Activated CD4-positive, CD25-positive, alpha-beta regulatory T cell treated with anti-CD3 and anti-CD28 coated beads, Interleukin-2, amount 50 U/mL, for 72 hours (primary cell): ENCODE results near the gene PTPRK.

Source experiments
- DNase-seq: peaks from one replicate; pipeline ENCODE4 v3.0.0; 2021

PTPRK gene

DNA sequence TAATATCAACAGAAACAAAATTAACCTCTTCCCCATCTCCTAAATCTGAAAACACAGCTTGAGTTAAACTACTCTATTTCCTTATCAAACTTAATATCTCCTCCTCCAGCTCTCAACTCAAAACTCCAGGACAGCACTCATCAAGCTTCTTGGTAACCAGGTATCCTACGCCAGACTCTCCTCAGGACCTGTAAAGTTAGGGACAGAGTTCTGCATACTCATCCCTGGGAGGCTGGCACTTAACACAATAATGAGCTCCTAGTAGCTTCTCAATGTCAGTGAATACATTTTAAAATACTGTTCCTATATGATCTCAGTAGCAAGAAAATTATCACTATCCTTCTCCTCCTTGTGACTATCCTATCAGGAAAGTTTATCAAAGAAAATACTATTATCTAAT is 240.3 kb downstream of the PTPRK start:
- DNase-seq = no peak

DNA sequence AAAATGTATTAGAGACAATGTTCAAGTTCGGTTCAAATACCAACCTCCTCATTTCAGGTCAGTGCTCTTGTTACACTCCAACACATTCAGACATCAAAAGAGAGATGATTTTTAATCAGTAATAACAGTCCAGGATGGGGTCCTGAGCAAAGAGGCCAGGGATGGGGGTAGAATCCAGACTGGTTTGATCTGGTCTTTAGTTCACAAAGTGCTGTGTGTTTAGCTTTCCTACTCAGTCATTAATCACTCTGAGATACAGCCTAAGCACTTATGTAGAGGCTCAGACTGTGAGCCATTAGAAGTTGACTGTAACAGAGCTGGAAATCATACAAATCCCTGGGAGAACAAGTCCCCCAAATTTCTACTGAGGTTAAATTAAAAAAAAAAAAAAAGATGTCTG is 241.6 kb downstream of the PTPRK start:
- DNase-seq = no peak

DNA sequence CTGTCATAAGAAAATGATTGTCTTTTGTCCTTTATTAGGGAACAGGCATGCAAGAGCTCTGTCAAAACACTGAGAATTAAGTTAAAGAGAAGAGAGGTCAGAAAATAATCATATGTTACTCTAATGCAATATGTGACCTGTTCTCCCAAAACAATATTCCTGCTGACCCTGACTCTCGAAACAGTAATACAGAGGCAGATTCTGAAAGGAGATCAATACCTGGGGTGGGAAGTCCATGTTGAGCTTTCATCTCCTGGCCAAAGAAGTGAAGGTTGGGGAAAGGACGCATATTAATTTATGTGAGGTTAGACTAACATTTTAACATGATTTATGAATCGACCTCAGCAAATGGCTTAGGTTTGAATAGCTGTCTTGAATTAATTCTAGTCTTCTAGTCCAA is 243.0 kb downstream of the PTPRK start:
- no peak for DNase-seq

DNA sequence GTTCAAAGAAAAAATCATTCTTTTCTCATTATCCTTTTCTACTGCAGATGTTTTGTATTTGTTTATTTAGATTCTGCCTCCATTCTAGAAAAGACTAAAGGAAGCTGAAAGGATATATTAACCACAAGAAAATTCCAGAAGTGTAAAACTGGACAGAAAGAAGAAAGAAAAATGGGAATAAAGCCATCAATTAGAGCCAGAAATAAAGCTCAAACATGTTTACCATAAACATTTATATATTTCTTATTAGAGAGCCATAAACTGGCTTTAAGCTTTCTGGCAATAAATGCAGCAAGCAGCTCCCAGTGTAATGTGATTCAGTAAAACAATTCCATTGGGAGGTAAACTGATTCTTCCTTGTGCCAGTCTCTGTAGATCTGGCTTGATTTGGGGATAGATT is 244.1 kb downstream of the PTPRK start:
- DNase-seq = no peak

DNA sequence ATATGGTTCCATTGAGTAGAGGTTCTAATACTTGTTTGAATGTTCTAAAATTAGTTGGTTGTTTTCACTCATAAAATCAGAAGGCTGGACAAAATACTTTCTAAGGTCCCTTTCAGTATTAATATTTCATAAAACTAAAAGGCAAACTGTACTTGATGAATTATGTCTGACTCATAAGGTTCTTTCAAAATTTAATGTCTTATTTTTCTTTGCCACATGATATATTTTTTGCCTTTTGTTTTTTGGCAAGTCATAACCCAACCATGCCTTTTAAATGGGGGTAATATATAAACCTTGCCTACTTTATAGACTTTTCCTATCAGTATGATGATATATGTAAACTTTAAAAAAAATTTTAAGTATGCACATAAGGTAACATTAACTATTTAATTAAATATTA is 244.7 kb downstream of the PTPRK start:
- no peak for DNase-seq

DNA sequence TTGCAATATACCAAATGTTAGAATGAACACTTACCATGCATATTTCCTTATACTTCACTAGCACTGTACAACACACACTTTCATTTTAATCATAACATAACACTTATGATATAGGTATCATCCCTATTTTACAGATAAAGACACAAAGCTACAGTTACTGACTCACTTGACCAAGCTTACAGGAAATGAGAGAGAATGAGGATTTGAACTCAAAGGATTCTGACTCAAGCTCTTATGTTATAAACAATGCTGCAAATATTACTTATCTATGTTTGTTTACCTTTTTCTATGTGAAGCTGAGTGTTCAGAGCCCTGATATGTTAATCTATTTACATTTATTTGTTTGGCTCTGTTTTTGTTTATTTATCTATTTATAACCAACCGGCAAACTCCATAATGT is 245.4 kb downstream of the PTPRK start:
- no peak for DNase-seq

DNA sequence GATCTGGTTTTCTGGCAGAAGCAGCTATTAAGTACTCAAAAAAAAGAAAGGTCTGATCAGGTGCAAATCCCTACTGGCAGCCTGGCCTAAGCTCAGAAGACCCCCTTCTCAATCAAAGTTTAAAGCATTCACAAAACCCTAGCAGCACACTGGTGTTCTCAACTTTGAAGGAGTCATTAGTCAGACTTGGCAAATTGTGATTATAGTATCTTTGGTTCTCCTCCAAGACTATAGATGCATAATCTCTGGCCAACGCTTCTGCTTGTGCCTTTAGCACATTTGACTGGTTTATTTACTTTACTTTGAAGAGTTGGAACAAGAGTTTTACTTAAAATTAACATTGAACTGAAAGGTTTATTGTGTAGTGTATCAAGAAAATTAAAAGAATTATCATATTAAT is 248.9 kb downstream of the PTPRK start:
- no peak for DNase-seq

DNA sequence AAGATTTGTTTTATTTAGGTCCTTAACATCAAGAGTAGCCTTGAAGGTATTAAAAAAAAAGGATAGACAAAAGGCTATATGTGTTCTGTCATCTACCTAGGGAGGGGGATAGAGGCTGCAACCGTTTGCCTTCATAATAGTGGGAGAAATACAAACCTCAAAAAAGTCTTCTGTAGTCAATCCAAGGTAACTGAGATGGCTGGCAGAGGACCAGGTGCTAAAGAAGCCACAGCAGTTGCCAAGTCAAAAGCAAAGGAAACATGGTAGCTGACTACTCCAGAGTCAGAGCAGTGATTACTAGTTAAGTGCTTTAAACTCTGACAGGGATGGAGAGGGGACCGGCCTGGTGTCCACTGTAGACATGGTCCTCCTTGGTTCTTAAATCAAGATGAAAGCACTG is 249.4 kb downstream of the PTPRK start:
- no peak for DNase-seq

DNA sequence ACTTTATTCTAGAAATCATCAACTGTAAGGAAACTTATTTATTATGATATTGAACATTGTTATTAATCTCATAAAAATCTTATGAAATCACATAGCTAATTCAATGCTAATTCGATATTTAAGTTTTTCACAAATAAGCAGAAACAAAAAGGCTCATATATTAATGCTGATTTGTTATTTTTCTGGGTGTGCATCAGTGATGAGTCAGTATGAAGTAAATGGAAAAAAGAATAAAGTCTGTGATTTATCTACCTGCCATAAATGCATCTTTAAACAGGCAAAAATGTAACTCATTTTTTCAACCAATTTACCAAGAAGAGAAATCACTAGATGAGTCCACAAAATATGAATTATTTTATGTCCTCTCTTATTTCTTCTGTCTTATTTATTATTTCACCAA is 253.5 kb downstream of the PTPRK start:
- DNase-seq = no peak

DNA sequence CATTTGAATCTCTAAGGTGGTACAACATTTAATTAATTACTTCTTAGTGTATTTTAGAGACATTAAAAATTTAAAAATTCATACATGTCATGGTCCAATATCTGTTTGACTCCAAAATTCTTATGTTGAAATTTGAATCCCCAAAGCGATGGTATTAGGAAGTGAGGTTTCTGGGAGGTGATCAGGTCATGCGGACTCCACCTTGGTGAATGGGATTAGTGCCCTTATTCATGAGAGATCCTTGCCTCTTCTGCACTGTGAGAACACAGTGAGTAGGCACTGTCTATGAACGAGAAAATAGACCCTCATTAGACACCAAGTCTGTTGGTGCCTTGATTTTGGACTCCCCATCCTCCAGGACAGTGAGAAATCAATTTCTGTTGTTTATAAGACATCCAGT is 254.7 kb downstream of the PTPRK start:
- no peak for DNase-seq

DNA sequence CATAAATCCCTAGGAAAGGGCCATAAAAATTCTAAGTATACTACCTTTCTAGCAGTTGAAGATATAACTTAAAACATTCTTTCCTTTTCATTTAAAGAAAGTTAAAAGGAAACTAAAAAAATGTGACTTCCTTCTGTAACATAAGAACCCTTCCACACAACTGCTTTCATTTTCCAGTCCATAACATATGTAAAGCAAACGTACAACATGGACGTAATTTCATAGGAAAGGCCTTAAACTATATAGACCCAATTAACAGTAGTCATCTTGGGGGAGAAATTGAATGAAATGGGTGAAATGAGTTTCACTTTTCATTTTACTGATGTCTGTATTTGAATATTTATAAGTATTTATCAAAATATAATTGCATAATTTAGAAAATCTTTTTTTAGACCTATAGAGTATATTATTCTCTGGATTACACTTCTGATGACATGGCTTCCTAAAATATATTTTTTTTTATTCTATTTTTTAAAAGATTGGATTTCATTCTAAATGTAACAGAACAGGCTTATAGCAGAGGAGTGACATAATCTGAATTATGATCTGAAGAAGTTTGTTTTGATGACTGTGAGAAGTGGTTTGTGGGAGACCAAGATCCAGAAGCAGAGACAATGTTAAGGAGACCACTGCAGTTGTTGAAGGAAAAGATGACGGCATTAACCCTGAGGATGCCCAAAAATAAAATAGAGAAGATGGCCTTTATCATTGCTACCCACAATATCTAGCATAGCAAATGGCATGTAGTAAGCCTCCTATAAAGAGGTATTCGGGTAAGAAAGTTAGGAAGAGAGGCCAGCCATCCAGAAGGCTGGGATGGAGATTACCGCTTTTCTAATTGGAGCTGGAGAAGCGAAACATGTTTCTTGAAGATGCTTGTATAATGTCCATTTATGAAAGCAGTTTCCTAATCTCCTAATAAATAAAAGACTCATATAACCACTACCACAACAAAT is 260.4 kb downstream of the PTPRK start:
- DNase-seq = no peak

DNA sequence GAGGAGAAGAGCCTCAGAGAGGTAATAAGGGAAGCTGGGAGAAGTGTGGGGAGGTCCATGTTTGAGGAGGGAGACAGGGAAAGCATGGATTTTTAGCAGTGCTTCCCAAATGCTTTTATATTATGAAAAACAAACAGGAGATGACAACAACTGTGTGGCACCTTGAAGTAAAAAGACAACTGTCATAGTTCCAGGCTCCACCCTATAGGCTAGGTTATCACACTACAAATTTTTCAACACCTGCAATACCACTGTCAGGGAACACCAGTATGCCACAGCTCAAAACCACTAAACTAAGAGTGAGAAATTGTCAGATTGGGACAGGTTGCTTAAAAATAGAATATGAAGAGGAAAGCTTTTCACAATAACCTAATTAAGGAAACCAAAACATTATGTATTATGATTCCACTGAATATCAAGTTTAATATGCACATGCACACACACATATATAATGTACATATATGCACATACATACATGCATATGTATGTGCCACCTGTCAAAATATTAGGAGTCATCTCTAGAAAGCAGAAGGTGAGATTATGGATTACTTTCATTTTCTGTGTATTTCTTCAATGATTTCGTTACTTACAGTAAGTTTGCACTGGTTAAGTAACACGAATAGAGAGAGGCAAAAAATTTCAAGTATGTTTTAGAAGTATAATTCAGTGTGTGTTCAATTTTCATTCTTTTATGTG is 261.2 kb downstream of the PTPRK start:
- no peak for DNase-seq

DNA sequence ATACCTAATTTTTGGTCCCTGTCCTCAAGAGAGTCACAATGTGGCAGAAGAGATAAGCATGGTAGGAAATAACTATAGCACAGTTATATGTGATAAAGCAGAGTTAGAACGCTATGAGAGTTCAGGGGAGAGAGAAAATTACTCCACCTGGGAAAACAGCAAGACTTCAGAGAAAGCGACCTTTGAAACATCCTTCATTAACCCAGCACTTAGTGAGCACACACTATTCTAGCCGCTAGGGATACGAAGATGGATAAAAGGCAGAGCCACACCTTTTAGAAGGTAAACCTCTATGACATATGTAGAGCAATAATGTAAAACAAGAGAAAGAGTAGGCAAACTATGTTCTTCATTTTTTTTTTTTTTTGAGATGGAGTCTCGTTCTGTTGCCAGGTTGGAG is 264.3 kb downstream of the PTPRK start:
- DNase-seq = no peak

DNA sequence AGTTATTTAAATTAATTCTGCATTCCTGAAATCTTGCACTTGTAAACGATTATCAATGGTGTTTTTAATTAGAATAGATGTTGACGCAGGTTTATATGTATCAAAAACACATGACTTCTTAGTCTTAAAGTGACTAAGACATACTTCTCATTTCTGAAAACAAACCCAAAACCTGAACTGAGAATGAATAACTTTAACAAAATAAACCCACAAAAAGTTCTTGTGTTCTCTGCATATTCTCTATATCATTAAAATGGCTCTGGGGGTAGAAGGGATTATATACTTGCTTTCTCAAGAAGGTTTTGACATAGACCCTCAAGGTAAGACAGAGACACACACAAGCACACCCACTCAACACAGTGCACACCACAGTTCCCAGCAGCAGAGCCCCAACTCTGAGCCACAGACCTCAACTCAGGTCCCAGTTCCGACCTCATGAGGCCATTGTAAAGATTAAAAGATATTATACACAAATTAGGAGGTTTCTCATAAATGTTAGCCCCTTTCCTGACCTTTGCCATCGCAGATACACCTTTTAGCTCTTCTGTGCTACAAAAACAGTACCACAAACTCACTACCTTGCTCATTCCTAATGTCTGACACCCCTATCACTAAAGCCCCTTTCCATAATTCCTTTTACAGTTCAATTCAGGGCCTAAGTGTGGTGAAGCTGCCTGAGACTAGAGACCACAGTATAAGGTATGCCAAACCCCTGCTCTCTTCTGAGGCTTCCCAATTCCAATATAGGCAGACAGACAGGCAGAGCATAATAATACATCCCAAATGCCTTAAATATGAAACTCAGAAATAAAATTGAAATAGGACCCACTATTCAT is 267.8 kb downstream of the PTPRK start:
- DNase-seq = no peak

DNA sequence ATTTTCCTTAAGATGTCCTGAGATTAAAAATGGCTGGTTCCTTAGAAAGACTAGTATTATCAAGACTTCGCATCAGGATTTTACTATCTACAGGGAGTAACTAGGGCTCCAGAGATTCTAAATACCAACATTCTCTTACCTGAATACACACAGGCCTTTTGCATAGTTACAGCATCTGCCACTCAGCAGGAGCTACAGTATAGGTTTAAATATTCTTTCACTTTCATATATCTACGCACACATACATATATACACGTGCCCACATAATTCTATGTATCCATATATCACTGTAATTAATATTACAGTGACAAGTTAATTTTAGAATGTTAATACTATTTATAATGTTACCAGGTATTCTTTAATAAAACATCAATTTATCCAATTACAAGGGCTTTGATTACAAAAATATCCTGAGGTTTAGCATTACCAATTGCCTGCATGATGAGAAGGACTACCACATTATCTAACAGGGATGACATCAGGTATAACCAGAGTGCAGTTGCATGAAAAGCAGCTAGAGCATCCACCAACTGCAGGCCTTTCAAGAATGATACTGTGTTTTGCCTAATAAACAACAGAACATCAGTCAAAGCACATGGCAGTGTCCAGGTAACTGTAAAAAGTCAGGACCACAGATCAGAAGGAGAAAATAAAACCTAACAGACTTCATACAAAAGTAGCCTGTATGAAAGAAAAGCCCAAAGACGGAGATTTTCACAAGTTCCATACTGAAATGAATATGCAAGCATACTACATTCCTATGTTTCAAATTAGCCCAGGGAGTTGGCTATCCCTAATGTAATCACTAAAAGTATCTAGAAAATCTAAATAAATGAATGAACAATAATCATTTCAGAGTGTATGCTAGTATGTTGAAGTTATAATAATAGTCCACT is 268.7 kb downstream of the PTPRK start:
- DNase-seq = no peak

DNA sequence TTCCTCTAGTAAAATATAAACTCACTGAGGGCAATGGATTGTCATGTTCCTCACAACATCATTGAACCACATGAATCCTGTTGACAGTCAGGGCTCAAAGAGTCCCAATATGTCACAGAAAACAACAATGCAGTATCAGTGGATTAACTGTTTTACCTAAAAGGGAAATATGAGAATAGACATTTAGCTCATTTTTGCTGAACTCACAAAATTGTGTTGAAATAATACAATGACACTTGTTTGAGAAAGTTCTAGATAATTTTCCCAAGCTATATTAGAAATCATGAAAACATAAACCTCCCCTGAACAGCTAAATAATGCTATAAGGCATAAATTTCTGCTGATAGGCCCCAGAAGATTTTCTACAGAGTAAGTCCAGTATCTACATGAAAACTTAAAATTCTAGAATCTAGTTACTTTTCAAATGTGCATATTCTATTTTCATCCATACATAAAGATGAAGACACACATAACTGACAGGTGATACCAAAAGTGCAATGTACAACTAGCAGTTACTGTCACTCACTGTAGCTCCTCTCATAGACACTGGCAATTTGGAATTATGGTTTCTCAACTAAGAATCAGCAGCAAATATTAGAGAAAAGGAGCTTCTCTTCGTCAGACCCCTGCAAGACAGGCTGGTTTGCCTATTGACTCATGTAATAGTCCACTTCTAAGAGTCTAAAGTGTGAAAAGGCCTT is 269.9 kb downstream of the PTPRK start:
- DNase-seq = no peak

DNA sequence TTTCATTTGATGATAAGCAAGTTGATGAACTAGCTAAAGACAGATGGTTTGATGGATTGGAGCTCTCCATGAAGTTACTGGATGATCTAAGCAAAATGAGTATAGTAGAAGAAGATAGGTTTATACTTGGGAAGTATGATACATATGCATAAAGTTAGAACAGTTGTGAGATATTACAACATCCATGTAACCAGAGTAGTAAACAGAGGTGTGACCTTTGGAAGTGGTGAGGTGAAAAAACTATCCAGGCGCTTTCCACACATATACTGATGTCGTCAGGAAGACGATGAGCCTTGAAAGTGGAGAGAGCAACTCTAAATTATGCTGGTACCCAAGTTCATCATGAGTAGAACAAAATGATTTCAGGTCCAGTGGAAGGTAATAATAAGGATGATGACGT is 271.0 kb downstream of the PTPRK start:
- DNase-seq = no peak

DNA sequence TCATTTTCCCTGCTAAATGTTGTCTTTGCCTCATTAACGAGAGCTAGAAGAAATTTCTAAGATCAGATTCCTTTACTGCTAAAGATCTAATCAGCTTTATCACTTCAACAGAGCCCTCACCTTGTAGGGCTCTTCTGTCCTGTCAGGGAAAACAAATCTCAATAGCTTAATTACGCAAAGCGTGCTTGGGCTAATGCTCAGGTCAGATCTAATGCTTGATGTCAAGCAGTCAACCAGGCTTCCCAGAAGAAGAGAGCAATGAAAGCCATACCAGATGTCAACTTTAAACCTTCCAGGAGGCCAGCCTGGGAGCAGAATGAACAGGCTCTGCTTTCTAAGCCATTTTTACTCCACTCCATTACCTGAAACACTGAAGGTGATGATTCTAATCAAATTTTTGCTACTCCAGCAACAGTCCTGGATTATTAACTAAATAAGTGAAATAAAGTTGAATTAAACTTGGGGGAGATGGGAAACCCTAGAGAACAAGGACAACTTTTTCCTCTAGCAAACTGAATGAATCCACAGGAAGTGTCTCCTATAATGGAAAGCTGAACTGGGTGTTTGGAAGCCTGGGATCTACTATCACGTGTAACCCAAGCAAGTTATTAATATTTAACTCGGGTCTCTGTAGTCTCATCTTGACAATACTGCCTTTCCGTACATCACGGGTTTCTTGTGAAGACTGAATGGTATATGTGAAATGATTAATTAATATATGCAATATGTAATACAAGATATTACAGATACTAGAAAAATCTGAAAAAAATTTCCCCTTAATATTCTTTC is 273.7 kb downstream of the PTPRK start:
- DNase-seq = no peak

DNA sequence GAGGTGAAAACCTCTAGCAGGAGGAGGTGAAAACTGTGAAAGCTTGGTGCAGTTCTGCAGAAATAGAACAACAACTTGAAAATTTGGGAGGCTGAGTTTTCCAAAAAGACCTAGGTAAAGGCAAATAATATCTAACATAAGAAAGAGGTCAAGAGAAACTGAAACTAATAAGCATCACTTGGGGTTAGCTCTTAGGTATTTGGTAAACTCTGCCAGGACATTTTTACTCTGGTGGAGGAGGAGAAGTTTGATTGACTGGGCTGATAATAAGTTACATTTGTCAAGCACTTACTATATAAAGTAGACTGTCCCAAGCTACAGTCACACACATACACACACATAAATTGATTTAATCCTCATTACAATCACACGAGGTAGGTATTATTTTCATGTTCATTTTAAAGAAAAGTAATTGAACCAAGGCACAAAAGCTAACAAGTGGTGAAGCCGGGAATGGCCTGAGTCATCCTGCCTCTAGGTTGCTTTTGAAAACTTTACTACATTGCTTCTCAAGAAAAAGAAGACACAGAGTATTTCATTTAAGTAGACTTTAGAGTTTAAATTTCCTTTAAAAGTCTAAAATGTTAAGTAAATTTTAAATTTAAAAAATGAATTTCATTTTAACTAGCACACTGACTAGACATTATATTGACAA is 275.5 kb downstream of the PTPRK start:
- no peak for DNase-seq

DNA sequence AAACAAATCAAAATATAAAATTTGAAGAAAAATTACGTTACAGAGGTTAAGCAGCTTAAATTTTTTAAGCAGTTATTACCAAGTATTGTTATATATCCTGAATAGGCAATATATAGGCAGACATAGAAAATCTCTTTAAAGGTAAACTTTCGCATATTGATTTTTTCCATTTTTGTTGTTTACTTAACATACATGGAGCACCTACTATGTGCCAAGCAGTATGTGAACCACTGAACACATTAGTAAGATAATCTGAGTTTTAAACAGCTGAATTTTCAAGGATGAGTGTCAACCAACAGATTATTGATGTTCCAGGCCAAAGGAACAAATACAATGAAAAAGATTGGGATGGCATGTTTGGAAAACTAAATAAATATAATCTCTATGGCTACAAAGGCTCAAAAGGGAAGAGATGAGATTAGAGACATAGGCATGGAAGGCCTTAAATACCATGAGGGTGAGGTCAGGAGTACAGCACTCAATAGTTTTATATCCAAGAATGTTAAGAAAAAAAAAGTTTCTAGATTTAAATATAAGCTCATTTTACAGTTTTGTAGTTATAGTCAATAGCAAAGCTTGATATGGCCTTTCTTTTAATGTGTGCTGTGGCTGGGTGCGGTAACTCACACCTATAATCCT is 277.5 kb downstream of the PTPRK start:
- no peak for DNase-seq
